Fibroblast of pulmonary artery (primary cell): Measurements from ENCODE around the gene SNED1.

Experiments used
- DNase-seq: peaks from one replicate; pipeline ENCODE4 v3.0.0-alpha.2; 2010; ENCODE audit warnings: low read depth
- H3K4me3 ChIP-seq: replicated peaks from 2 replicates; pipeline ENCODE4 v1.5.1; 2011; ENCODE audit warnings: low read depth, mild to moderate bottlenecking, control low read depth, low read length, moderate library complexity
- CTCF ChIP-seq: IDR thresholded peaks from 2 replicates; pipeline ENCODE4 v1.5.1; 2011; ENCODE audit warnings: mild to moderate bottlenecking, control low read depth, low read length, inconsistent platforms; ENCODE audit errors: missing control alignments

The SNED1 gene

GRCh38 chr2:241015439-241015838 is 17.0 kb downstream of the SNED1 start:
- TF ChIP-seq CTCF = no peak
- DNase-seq = no peak
- no peak overlapping the region for H3K4me3 ChIP-seq

- DNase-seq = no peak
- no peak for TF ChIP-seq CTCF
- no peak overlapping the region for H3K4me3 ChIP-seq
Observed at GRCh38 chr2:241017228-241017940, 19.0 kb downstream of the SNED1 start.

GRCh38 chr2:241018051-241018891 is 19.9 kb downstream of the SNED1 start:
- H3K4me3 ChIP-seq = no peak overlapping the region
- no peak for DNase-seq

GRCh38 chr2:241019441-241020139 is 21.2 kb downstream of the SNED1 start:
- no peak for TF ChIP-seq CTCF
- no peak overlapping the region for H3K4me3 ChIP-seq
- DNase-seq = no peak

More at GRCh38 chr2:241018051-241018891, 19.9 kb downstream of the SNED1 start:
- no peak for TF ChIP-seq CTCF

- no peak overlapping the region for H3K4me3 ChIP-seq
- DNase-seq = no peak
Observed at GRCh38 chr2:241020201-241020600, 21.8 kb downstream of the SNED1 start.

More at GRCh38 chr2:241020201-241020600, 21.8 kb downstream of the SNED1 start:
- no peak for TF ChIP-seq CTCF
